ENCODE results near the gene IFITM1. TPM values are rescaled to one million over a fixed set of nuclear protein-coding genes. Genes with fewer than 3 reads are reported as not detected.
"Not testable (repeated sequence)": the region's sequence is repeated elsewhere in the genome, so short reads cannot be mapped to it uniquely, and the experiment has no call there.

The IFITM1 gene
- total RNA-seq, 1 experiment from 2014 or later, result 14.3 TPM

DNA sequence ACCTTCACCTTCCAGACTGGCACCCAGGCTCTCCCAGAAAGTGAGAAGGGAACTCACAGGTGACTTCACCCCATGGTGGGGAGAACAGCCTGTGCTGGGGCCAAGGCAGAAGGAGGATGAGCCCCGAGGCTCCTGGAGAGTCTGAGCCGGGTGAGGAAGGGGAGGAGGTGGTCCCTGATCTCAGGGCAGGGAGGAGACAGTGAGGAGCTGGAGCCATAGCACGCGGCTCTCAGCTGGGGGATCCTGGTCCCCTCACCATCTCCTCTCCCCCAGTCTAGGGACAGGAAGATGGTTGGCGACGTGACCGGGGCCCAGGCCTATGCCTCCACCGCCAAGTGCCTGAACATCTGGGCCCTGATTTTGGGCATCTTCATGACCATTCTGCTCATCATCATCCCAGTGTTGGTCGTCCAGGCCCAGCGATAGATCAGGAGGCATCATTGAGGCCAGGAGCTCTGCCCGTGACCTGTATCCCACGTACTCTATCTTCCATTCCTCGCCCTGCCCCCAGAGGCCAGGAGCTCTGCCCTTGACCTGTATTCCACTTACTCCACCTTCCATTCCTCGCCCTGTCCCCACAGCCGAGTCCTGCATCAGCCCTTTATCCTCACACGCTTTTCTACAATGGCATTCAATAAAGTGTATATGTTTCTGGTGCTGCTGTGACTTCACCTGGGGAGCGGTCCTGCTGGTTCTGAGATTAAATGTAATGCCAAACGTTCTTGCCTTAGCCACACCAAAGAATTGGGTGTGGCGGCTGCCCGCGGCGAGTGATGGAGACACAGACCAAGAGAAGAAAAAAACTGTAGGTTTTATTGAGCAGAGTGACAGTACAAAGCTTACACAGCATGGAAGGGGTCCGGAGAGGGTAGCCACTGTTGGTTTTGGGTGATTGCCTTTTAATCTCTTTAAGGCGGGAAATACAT is 4.8 kb upstream of the IFITM1 start:
- DNase-seq (ENCODE audit: low read depth), result not testable (repeated sequence)

DNA sequence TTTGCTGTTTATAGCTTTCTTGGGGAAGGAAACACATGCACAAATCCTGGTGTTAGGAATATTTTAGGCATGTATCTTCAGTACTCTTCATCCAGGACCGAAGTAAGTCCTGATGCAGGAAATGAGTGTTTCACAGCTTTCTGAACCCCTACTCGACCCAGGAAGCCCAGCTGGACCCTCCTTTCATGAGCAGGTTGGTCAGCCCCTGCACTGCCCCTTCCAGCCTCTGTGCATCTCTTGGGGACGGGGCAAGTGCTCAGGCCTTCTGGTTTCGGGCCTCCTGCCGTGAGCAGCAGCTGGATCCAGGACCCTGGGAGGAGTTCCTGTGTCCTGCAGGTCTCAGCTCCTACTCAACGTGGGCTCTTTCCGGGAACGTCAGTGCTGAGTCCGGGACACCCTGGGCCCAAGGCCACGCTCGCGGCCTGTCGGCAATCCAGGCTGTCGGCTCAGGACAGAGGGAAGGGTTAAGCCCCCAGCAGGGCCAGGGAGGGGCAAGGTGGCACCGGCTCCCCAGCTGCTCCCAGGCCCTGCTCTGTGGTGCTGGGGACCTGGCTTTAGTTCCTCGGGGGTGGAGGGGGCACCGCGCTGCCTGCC is 3.8 kb upstream of the IFITM1 start:
- DNase-seq (ENCODE audit: low read depth), result not testable (repeated sequence)

DNA sequence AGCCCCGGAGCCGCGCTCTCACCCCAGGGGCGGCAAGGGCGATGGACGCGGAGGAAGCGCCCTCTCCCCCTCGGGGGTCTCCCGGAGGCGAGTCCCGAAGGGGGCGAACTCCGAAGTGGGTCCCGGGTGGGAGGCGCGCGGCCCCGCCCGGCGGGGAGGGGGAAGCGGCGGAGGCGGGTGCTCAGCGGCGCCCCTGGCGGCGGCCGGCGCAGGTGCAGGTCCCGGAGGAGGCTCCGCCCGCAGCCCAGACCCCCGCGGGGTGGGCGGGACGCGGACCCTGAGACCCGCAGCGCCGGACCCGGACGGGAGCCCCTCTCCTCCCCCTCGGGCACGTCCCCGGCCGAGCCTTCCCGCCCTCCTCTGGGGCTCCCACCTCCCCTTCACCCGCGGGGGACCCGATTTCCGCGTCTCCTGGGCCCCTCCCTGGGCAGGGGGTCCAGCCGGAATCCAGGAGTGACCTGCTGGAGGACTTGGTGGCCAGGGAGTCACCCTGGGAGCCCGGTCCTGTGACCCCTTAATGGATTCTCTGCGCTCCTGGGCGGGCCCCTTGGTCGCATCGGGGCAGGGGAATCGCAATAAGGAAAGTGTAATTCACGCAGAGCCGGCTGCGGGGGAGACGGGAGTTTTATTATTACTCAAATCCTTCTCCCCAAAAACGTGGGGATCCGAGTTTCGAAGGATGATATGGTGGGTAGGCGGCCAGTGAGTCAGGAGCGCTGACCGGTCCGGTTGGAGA is 2.7 kb upstream of the IFITM1 start:
- not testable (repeated sequence) for DNase-seq (ENCODE audit: low read depth)

DNA sequence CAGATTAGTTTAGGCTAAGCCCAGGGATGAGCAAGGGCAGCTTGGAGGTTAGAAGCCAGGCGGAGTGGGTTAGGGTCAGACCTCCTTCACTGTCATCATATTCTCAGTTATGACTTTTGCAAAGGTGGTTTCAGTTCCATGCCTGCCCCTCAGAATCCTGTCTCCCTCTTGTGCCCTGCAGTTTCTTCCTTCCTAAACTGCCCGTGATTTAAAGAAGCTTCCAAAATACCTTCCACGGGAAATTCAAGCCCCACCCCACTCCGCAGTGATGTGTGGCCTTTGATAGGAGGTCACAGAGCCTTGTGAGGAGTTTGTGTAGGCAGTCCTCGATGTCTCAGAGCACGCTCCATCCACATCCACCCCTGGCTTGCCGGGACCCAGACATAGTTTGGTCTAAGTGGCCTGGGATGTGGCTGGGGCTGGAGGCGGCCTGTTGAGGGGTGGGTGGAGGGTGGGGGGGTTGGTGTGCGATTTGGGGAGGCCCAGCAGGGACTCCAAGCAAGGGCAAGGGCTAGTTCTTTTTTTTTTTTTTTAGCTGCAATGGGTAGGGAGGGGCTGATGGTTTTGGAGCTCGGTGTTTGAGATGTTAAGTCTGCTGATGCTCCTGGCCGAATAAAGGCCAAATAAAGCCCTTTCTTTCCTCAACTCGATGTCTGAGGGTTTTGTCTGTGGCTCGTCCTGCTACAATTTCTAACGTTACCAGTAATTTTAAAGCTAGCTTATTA is 1.6 kb upstream of the IFITM1 start:
- no peak for DNase-seq (ENCODE audit: low read depth)

DNA sequence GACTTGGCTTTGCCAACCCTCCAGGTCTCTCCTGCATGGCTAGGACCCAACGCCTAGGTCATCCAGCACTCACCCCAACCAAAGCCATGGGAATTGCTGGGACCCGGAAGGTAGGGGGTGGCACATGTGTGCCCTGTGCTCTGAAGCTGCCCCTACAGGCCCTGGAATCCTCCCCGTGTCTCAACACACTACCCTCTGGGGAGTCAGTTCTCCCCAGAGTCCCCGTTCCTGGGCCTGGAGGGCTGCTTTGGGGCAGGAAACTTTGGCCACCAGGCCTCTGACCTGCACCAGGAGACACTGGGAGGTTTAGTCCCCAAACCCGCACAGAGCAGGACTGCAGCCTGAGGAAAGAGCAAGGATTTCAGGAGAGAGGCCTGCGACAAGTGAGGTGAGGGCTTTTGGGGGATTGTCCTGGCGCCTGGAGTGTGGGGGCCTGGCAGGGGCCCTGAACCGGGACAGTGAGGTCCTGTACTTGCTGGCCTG is 495 bp upstream of the IFITM1 start:
- DNase-seq (ENCODE audit: low read depth), result no peak

DNA sequence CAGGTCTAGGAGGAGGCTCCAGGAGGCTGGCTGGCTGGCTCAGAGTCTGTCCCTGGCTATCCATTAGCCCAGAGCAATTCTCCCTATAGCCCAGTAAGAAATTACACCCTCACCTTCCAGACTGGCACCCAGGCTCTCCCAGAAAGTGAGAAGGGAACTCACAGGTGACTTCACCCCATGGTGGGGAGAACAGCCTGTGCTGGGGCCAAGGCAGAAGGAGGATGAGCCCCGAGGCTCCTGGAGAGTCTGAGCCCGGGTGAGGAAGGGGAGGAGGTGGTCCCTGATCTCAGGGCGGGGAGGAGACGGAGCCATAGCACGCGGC is 675 bp downstream of the IFITM1 start:
- not testable (repeated sequence) for DNase-seq (ENCODE audit: low read depth)

DNA sequence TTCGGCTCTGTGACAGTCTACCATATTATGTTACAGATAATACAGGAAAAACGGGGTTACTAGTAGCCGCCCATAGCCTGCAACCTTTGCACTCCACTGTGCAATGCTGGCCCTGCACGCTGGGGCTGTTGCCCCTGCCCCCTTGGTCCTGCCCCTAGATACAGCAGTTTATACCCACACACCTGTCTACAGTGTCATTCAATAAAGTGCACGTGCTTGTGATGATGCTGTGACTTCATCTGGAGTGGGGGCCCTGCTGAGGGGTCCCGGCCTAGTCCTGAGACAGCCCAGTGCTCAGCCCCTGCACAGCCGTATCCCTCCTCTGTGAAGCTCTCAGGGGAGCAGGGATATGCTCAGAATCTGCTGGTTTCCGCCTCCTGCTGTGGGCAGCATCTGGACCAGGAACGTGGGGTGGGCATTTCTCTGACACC is 1.2 kb downstream of the IFITM1 start:
- DNase-seq (ENCODE audit: low read depth), result no peak

DNA sequence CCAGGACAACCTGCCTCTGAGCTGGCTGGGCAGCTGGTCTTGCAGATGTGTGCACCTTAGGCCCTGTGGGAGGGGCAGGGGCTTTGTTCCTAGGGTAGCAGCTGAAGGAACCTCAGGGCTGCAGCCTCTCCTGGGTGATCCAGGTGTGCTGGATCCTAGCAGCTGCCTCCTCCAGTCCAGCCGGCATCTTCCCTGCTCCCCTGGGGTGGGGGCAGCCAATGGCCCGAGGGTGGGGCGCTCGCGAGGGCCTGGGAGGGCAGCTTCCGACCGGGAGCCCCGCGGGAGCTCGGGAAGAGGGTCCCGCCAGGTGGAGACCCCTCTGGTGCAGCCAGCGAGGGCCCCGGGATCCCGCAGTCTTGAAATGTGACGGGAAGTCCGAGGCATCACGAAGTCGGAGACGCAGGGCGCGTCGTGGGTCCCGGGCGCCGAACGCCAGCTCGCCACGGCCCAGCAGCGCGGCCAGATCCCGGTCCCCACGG is 1.7 kb downstream of the IFITM1 start:
- DNase-seq (ENCODE audit: low read depth), result no peak

DNA sequence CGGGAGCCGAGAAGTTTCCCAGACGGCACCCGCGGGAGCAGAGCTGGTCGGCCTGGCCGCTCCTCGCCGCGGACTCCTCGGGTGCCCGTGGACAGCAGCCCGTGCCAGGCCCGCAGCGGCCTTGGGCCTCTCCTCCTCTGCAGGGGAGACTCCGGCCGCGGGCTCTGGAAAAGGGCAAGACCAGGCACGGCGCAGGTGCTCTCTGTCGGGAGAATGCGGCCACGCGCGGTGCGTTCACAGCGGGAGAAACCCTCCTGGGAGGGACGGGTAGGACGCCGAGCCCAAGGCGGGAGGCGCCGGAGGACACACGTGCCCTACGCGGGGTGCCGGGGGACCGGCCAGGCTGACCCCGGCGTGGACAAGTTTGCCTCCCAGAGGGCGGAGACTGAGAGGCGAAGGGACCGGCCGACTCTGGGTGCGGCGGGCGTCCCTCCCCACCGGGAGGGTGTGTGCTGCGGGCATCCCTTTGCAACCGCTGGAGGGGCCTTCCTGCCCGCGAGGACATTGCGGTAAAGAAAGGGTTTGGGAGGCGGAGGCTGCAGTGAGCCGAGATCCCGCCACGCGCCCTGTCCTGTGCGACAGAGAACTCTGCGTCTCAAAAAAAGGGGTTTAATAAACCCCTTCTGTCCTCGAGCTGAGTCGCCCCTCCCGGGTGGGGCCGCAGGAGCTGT is 2.3 kb downstream of the IFITM1 start:
- no peak for DNase-seq (ENCODE audit: low read depth)

DNA sequence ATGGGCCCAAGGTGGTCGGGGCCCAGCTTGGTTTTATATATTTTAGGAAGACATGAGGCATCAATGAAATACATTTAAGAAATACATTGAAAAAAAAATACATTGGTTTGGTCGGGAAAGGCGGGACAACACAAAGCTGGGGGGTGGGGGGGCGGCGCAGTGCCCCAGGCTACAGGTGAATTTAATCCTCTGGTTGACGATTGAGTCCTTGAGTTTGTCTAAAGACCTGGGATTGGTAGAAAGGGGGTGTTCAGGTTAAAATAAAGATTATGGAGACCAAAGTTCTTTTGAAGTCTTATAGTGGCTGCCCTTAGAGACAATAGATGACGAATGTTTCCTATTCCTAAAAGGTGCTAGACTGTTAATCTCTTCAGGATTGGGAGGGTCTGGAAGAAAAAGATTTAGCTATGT is 3.1 kb downstream of the IFITM1 start:
- DNase-seq (ENCODE audit: low read depth), result no peak

DNA sequence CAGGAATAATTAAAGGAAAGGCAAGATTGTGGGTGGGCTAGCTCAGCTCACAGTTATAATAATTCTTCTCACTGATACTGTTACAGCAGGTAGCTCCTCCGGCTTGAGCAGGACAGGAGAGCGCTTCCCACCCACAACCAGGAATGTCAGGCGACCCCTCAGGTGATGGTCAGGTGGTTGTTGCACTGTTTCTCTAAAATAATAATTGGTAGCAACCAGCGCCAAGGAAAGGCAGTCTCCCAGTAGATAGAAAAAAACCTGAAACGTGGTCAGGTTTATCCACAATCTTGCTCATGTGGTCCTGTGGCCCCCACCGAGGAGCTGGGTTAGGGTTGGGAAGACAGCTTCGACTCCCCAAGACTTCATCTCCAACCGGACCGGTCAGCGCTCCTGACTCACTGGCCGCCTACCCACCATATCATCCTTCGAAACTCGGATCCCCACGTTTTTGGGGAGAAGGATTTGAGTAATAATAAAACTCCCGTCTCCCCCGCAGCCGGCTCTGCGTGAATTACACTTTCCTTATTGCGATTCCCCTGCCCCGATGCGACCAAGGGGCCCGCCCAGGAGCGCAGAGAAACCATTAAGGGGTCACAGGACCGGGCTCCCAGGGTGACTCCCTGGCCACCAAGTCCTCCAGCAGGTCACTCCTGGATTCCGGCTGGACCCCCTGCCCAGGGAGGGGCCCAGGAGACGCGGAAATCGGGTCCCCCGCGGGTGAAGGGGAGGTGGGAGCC is 4.0 kb downstream of the IFITM1 start:
- not testable (repeated sequence) for DNase-seq (ENCODE audit: low read depth)

DNA sequence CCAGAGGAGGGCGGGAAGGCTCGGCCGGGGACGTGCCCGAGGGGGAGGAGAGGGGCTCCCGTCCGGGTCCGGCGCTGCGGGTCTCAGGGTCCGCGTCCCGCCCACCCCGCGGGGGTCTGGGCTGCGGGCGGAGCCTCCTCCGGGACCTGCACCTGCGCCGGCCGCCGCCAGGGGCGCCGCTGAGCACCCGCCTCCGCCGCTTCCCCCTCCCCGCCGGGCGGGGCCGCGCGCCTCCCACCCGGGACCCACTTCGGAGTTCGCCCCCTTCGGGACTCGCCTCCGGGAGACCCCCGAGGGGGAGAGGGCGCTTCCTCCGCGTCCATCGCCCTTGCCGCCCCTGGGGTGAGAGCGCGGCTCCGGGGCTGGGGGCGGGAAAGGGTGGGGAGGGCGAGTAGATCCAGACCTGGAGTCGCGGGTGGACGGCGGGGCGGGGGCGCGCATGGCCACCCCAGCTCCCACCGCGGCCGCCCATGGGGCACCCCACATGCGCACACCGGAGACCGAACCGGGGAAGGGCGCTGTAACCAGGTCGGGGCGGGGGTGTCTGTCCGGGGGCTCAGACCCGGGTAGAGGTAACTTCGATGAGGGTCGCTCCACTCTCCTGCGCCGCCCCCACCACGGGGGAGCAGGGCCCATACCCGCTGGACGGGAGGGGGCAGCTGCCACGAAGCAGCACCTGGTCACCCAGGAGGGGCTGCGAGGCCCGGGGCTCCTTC is 4.7 kb downstream of the IFITM1 start:
- not testable (repeated sequence) for DNase-seq (ENCODE audit: low read depth)

DNA sequence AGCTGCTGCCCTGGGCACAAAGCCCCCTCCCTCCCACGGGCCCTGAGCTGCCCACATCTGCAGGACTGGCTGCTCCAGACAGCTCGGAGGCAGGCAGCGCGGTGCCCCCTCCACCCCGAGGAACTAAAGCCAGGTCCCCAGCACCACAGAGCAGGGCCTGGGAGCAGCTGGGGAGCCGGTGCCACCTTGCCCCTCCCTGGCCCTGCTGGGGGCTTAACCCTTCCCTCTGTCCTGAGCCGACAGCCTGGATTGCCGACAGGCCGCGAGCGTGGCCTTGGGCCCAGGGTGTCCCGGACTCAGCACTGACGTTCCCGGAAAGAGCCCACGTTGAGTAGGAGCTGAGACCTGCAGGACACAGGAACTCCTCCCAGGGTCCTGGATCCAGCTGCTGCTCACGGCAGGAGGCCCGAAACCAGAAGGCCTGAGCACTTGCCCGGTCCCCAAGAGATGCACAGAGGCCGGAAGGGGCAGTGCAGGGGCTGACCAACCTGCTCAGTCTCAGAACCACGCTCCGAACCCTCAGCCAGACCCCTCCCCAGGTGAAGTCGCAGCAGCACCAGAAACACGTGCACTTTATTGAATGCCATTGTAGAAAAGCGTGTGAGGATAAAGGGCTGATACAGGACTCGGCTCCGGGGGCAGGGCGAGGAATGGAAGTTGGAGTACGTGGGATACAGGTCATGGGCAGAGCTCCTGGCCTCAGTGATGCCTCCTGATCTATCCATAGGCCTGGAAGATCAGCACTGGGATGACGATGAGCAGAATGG is 5.5 kb downstream of the IFITM1 start:
- not testable (repeated sequence) for DNase-seq (ENCODE audit: low read depth)

DNA sequence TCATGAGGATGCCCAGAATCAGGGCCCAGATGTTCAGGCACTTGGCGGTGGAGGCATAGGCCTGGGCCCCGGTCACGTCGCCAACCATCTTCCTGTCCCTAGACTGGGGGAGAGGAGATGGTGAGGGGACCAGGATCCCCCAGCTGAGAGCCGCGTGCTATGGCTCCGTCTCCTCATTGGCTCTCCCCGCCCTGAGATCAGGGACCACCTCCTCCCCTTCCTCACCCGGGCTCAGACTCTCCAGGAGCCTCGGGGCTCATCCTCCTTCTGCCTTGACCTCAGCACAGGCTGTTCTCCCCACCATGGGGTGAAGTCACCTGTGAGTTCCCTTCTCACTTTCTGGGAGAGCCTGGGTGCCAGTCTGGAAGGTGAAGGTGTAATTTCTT is 6.0 kb downstream of the IFITM1 start:
- DNase-seq (ENCODE audit: low read depth), result not testable (repeated sequence)

DNA sequence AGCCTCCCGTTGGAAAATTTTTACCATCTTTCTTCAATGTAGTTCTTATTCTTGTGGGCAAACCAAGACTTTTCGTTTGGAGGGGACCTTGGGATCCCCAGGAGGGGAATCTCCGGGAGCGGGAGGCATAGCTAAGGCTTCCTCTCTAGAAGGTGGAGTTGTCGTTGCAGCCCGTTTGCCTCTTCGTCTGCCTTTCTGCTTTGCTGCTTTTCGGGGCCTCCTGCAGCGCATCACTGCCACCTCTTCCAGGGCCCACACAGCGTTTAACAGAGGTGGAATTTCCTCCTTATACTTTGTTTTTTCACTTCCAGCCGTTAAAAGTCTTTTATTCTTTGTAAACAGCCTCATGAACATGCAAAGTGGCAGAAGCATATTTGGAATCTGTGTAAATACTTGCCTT is 10.3 kb downstream of the IFITM1 start:
- DNase-seq (ENCODE audit: low read depth), result no peak

DNA sequence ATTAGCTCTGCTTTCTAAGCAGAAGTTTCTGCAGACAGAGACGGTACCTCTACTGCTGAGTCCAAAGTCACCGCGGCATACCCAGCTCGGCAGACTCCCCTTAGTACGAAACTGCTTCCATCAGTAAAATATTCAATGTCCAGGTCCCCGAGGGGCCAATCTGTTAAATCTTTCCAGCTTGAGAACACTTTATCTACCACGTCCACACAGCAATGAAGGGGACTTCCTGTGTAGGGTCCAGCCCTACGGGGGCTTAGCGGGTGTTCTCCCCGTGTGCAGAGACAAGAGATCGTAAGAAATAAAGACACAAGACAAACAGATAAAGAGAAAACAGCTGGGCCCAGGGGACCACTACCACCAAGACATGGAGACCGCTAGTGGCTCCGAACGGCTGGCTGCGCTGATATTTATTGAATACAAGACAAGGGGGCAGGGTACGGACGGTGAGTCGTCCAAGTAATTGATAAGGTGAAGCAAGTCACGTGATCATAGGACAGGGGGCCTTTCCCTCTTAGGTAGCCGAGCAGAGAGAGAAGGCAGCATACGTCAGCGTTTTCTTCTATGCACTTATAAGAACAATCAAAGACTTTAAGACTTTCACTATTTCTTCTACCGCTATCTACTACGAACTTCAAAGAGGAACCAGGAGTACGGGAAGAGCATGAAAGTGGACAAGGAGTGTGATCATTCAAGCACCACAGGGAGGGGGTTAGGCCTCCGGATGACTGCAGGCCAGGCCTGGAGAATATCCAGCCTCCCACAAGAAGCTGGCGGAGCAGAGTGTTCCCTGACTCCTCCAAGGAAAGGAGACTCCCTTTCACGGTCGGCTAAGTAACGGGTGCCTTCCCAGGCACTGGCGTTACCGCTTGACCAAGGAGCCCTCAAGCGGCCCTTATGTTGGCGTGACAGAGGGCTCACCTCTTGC is 11.0 kb downstream of the IFITM1 start:
- not testable (repeated sequence) for DNase-seq (ENCODE audit: low read depth)

DNA sequence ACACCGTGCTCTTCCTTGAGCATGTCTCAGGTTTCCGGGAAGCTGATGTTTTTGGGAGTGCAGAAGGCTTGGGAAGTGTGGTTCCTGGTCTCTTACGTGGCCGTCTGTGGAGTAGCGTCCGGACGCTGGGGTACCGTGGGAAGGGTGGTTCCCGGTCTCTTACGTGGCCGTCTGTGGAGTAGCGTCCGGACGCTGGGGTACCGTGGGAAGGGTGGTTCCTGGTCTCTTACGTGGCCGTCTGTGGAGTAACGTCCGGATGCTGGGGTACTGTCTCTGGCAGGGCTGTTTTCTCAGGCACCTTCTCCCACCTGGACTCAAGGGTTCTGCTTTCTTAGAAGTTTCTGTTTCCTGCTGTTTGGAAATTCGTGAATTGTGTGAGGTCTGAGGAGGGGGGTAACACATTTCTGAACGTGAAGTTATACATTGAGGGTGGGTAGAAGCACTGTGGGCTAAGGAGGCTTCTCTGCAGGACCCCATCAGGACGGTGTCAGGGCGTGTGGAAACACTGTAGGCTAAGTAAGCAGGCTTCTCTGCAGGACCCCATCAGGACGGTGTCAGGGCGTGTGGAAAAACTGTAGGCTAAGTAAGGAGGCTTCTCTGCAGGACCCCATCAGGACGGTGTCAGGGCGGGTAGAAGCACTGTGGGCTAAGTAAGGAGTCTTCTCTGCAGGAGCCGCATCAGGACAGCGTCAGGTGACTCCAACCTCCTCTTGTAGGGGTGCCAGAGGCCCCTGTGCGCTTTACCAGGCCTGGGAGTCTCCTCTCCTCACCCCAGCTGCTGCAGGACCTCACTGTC is 12.2 kb downstream of the IFITM1 start:
- no peak for DNase-seq (ENCODE audit: low read depth)
